ENCODE data around the gene PLEKHO2. TPM values are rescaled to one million over a fixed set of nuclear protein-coding genes. Genes with fewer than 3 reads are reported as not detected.

PLEKHO2 gene
- total and polyA plus RNA-seq, 2 of the 8 experiments (the other 6 are each of a cell fraction or from before 2014, with no cell fraction given) = 16.9 to 20.1 TPM

DNA sequence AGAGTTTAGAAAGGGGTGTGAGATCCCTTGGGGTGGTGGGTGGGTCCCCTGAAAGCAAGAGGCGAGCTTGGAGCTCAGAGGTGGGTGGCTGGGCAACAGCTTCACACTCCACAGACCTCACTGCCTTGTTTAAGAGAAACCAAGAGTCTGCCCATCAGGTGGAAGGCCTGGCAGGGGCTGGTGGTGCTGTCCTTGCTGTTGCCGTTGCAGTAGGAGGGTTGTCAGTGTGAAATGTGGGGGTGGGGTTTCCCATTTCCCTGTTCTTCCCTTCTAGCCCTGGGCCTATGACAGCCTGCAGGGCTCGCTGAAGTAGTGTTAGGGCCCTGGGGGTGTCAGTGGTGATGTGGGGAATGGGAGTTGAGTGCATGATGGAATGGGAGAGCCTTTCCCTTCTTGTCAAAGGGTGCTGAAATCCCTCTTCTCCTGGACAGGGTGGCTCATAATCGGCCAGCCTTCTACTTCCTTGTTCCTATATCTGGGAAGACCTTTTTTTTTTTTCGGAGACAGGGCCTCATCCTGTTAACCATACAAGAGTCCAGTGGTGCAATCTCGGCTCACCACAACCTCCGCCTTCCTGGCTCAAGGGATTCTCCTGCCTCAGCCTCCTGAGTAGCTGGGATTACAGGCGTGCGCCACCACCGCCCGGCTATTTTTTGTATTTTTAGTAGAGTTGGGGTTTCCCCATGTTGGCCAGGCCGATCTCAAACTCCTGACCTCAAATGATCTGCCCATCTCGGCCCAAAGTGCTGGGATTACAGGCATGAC lies 4.3 kb downstream of the PLEKHO2 start:
- no peak overlapping the region for H2BK20ac ChIP-seq (ENCODE audit: low read length)
- H3K27ac ChIP-seq (ENCODE audit: low read depth, low read length) = no peak overlapping the region
- H4K91ac ChIP-seq (replicated peaks; ENCODE audit: insufficient read length, low read length) = no peak overlapping the region
- H3K27me3 ChIP-seq (replicated peaks in 1 of 4; ENCODE audit: control insufficient read depth in 3 of 4, extremely low read depth in 1 of 4, insufficient read depth in 3 of 4, low read length in 3 of 4) = no peaks in the 10 kb centered on the region
- H3K4me1 ChIP-seq (replicated peaks in 1 of 4; ENCODE audit: control insufficient read depth in 3 of 4, insufficient read depth in 4 of 4, low read length in 3 of 4) = peaks cover 16 to 32% (median 23%) of the 10 kb centered on the region in 4 experiments
- ChIA-PET POLR2A (ENCODE audit: partially characterized antibody) (interaction anchor here (0.8 to 3.3 kb wide), 7 partner anchors 9 to 37 kb away, joined by 3 to 8 read pairs (median 4); no protein-coding TSS in a partner anchor), CTCF (ENCODE audit: partially characterized antibody) (interaction anchor here (1.2 to 1.4 kb wide), 4 partner anchors 10 to 164 kb away, joined by 3 to 5 read pairs (median 3); no protein-coding TSS in a partner anchor)
- peaks cover 14 to 34% of the 10 kb centered on the region in 2 experiments for H4K20me1 ChIP-seq (replicated peaks in 1 of 2; ENCODE audit: control insufficient read depth in 1 of 2, insufficient read depth in 2 of 2, low read length in 2 of 2)
- peak overlapping the region in 1 of 2 experiments; percentile 28; a peak in 1 of 4 replicates for H3K4me2 ChIP-seq (ENCODE audit: insufficient read depth in 1 of 2, low read depth in 2 of 2, low read length in 2 of 2)
- peaks cover 23% of the 10 kb centered on the region for H3K79me1 ChIP-seq (ENCODE audit: low read depth, low read length)
- no peak overlapping the region for H3K14ac ChIP-seq (ENCODE audit: insufficient read length)
- no peak overlapping the region for H3K18ac ChIP-seq (ENCODE audit: extremely low read depth, low read length)
- H3K4me3 ChIP-seq (ENCODE audit: extremely low read depth in 1 of 4, insufficient read depth in 2 of 4, low read depth in 3 of 4, low read length in 4 of 4) = no peak overlapping the region
- no peak overlapping the region for H4K5ac ChIP-seq (ENCODE audit: insufficient read length, low read depth, low read length)
- H3K36me3 ChIP-seq (ENCODE audit: control insufficient read depth in 2 of 4, insufficient read depth in 4 of 4, low read length in 3 of 4) = peaks cover 2 to 15% (median 8%) of the 10 kb centered on the region in 4 experiments; a peak in 5 of 8 replicates
- DNase-seq (ENCODE audit: low read depth in 1 of 2, low spot score in 2 of 2) (no peak), FAIRE-seq (no peak)
- H4K8ac ChIP-seq (ENCODE audit: extremely low read depth, insufficient read depth, low read length) = no peak overlapping the region; the same call in 1 of the 2 replicates
- no peak overlapping the region for H2BK12ac ChIP-seq (ENCODE audit: low read depth, low read length)
- H3K23ac ChIP-seq (ENCODE audit: insufficient read length) = no peak overlapping the region
- H3K4ac ChIP-seq (replicated peaks; ENCODE audit: insufficient read length, low read depth, low read length) = no peak overlapping the region
- 92% methylated on average over 13 of the region's 13 CpGs; no CpG with 5 or more reads in 1 of the 2 experiments for WGBS, 2 experiments (ENCODE audit: extremely low coverage in 1 of 2, insufficient coverage in 1 of 2, insufficient read length in 1 of 2, insufficient replicate concordance in 2 of 2, low coverage in 1 of 2, low lambda C conversion rate in 2 of 2, missing lambda C conversion rate in 1 of 2)
- H3K9me3 ChIP-seq (ENCODE audit: insufficient read depth in 2 of 2, low read depth in 1 of 2, low read length in 1 of 2) = no peaks in the 10 kb centered on the region
- H3K9ac ChIP-seq (replicated peaks in 1 of 4; ENCODE audit: extremely low read depth in 1 of 4, low read depth in 3 of 4, low read length in 3 of 4) = no peak overlapping the region
- H3K23me2 ChIP-seq (ENCODE audit: low read depth, low read length) = peaks cover 9% of the 10 kb centered on the region
- H2AFZ ChIP-seq (ENCODE audit: low read length) = no peak overlapping the region
- peaks cover 4 to 66% of the 10 kb centered on the region in 2 experiments for H3K79me2 ChIP-seq (ENCODE audit: control insufficient read depth in 1 of 2, insufficient read depth in 2 of 2, low read length in 2 of 2)
- no peak overlapping the region for H2BK120ac ChIP-seq (replicated peaks; ENCODE audit: low read depth, low read length)
- no peak overlapping the region for H2BK15ac ChIP-seq (ENCODE audit: low read length)
- H2AK5ac ChIP-seq (ENCODE audit: low read depth, low read length) = 0 out of 2 replicates have a peak overlapping the region, but pooled peaks have one; percentile 79
- no peak overlapping the region for H2BK5ac ChIP-seq (ENCODE audit: low read depth, low read length)
- H3K56ac ChIP-seq (replicated peaks; ENCODE audit: insufficient read length, low read depth, low read length) = no peak overlapping the region
- TF ChIP-seq POU5F1 (IDR thresholded peaks at IDR 0.05; ENCODE audit: low read depth, low read length) (no peak), CEBPB (IDR thresholded peaks at IDR 0.05; ENCODE audit: low read depth, low read length) (no peak), BRCA1 (IDR thresholded peaks at IDR 0.05; ENCODE audit: low read depth, low read length) (no peak), BCL11A (IDR thresholded peaks at IDR 0.05; ENCODE audit: low read depth in 2 of 2, low read length in 2 of 2) (no peak), GABPA (IDR thresholded peaks at IDR 0.05; ENCODE audit: borderline replicate concordance, insufficient read depth, low read length) (no peak), SAP30 (IDR thresholded peaks at IDR 0.05; ENCODE audit: insufficient read depth, insufficient replicate concordance, low read length) (no peak), SP1 (IDR thresholded peaks at IDR 0.05; ENCODE audit: low read depth, low read length) (no peak), SP2 (IDR thresholded peaks at IDR 0.05; ENCODE audit: low read length) (no peak), CHD2 (IDR thresholded peaks at IDR 0.05; ENCODE audit: low read length) (no peak), POLR2AphosphoS5 (IDR thresholded peaks at IDR 0.05; ENCODE audit: low read depth, low read length) (no peak), EP300 (IDR thresholded peaks at IDR 0.05; ENCODE audit: borderline replicate concordance in 1 of 2, low read depth in 2 of 2, low read length in 2 of 2) (no peak)
- TF ChIP-seq, protein P1, sequence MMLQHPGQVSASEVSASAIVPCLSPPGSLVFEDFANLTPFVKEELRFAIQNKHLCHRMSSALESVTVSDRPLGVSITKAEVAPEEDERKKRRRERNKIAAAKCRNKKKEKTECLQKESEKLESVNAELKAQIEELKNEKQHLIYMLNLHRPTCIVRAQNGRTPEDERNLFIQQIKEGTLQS (IDR thresholded peaks at IDR 0.05; ENCODE audit: insufficient read depth, low read depth, low read length) = no peak

Data from H1 (cell line).